Smooth muscle cell (in vitro differentiated cells): ENCODE measurements around the gene FBXL2. TPM values are rescaled to one million over a fixed set of nuclear protein-coding genes. Genes with fewer than 3 reads are reported as not detected.

ENCODE experiments used
- DNase-seq: peaks from one replicate; lab custom pipeline; 2025; ENCODE audit not compliant: unreplicated experiment; lab: John Stamatoyannopoulos, UW
- H2AFZ ChIP-seq: fragments of 200-600 bp; sonication (generic); 2 replicates; pipeline ENCODE4 v1.6.0; 2016; ENCODE audit warnings: antibody characterized with exemption, low read depth, mild to moderate bottlenecking
- H3F3A ChIP-seq: fragments of 200-600 bp; sonication (generic); 2 replicates; pipeline ENCODE4 v1.6.0; 2017; ENCODE audit warnings: antibody characterized with exemption, low read depth
- H3K27ac ChIP-seq: fragments of 200-600 bp; sonication (generic); 2 replicates; pipeline ENCODE4 v1.5.1; 2016; ENCODE audit warnings: low read depth, mild to moderate bottlenecking
- H3K27me3 ChIP-seq: fragments of 200-600 bp; sonication (generic); 2 replicates; pipeline ENCODE4 v1.6.1; 2016; ENCODE audit warnings: low read depth, mild to moderate bottlenecking
- H3K36me3 ChIP-seq: fragments of 200-600 bp; sonication (generic); 2 replicates; pipeline ENCODE4 v1.5.1; 2016; ENCODE audit warnings: low read depth
- H3K4me1 ChIP-seq: fragments of 200-600 bp; sonication (generic); 2 replicates; pipeline ENCODE4 v1.5.1; 2016; ENCODE audit warnings: low read depth
- H3K4me2 ChIP-seq: fragments of 200-600 bp; sonication (generic); 2 replicates; pipeline ENCODE4 v1.6.0; 2016; ENCODE audit warnings: mild to moderate bottlenecking
- H3K4me3 ChIP-seq: fragments of 200-600 bp; sonication (generic); 2 replicates; pipeline ENCODE4 v1.5.1; 2016; ENCODE audit warnings: mild to moderate bottlenecking
- H3K79me2 ChIP-seq: fragments of 200-600 bp; sonication (generic); 2 replicates; pipeline ENCODE4 v1.6.0; 2016; ENCODE audit warnings: low read depth, mild to moderate bottlenecking
- H3K9ac ChIP-seq: fragments of 200-600 bp; sonication (generic); 2 replicates; pipeline ENCODE4 v1.6.0; 2016; ENCODE audit warnings: low read depth
- H3K9me3 ChIP-seq: fragments of 200-600 bp; sonication (generic); replicated peaks from 2 replicates; pipeline ENCODE4 v1.5.1; 2016; ENCODE audit warnings: low read depth
- H4K20me1 ChIP-seq: fragments of 200-600 bp; sonication (generic); 2 replicates; pipeline ENCODE4 v1.6.0; 2016; ENCODE audit warnings: low read depth
- WGBS: methylation state at CpG from one replicate; pipeline ENCODE4 v1.1.7; 2016; ENCODE audit warnings: low lambda C conversion rate; 5-methylcytosine and 5-hydroxymethylcytosine counted together
- polyA plus RNA-seq: library from polyadenylated mRNA; unstranded; fragments of >200 nt; fragmentation: Nextera tagmentation; extraction: Ambion mirVana; gene quantifications from 2 replicates; pipeline ENCODE4 v1.2.1, GENCODE V29; 2016
- total RNA-seq: library from RNA; depleted of rRNA; stranded (reverse); fragments of >200 nt; gene quantifications from 2 replicates; pipeline ENCODE4 v1.2.3, GENCODE V29; 2014
- TF ChIP-seq, protein P1 (sequence below): fragments of 200-600 bp; sonication (generic); IDR thresholded peaks from 2 replicates; pipeline ENCODE4 v1.5.1; 2017; ENCODE audit warnings: borderline replicate concordance, mild to moderate bottlenecking, antibody characterized with exemption; ENCODE audit not compliant: insufficient read depth, poor library complexity, severe bottlenecking

Gene FBXL2
- total and polyA plus RNA-seq, 2 experiments from 2014 or later, result 8.9 to 10.7 TPM

DNA sequence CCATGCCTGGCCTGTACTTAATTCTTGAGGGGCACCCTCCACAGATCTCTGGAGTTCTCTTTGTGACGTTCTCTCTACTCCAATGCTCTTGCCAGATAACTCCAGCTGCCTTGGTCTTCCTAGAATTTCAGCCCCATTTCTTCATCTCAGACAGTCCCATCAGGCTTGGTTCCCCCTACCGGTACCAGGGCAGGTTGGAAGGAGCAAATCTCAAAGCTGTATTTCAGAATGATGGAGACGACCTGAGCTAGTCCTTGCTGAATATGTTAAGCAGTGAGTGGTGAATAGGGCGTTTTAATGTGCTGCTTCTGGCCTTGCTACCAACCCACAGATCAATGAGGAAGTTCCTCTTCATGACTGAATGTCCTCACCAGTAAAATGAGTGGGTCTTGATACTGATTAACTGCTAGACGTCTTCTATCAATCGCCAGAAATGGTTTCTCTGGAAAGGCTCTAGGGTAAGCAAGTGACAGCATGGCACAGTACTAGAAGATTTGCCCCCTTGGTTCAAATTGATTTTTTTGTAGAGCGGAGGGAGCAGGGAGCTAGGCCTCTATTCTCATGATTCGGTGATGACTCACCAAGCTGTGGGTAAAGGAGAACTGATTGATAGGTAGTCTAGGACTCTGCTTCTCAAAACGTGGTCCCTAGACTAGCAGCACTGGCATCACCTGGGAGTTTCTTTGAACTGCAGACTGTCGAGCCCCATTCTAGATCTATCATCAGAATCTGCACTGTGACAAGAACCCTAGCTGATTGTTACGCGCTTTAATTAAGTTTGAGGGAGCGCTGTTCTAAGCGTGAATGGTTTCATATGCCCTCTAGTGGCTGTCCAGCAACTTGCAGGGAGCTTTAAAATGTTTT, 95.2 kb downstream of the FBXL2 start:
- Histone ChIP-seq H3K9me3 (no peaks in the 10 kb centered on the region), H3K27ac (no peak overlapping the region), H2AFZ (no peak overlapping the region), H3K4me2 (peak overlapping the region; percentile 52), H4K20me1 (no peaks in the 10 kb centered on the region), H3K4me3 (no peak overlapping the region), H3K79me2 (no peaks in the 10 kb centered on the region), H3K27me3 (no peaks in the 10 kb centered on the region), H3K9ac (no peak overlapping the region), H3F3A (no peaks in the 10 kb centered on the region), H3K36me3 (no peaks in the 10 kb centered on the region), H3K4me1 (no peaks in the 10 kb centered on the region)
- DNase-seq, result peak; percentile 2
- TF ChIP-seq, protein P1, sequence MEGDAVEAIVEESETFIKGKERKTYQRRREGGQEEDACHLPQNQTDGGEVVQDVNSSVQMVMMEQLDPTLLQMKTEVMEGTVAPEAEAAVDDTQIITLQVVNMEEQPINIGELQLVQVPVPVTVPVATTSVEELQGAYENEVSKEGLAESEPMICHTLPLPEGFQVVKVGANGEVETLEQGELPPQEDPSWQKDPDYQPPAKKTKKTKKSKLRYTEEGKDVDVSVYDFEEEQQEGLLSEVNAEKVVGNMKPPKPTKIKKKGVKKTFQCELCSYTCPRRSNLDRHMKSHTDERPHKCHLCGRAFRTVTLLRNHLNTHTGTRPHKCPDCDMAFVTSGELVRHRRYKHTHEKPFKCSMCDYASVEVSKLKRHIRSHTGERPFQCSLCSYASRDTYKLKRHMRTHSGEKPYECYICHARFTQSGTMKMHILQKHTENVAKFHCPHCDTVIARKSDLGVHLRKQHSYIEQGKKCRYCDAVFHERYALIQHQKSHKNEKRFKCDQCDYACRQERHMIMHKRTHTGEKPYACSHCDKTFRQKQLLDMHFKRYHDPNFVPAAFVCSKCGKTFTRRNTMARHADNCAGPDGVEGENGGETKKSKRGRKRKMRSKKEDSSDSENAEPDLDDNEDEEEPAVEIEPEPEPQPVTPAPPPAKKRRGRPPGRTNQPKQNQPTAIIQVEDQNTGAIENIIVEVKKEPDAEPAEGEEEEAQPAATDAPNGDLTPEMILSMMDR, result peak; percentile 99
- WGBS, result 55% methylated on average over 14 of the region's 14 CpGs

GRCh38 chr3:33373082-33373437, 95.8 kb downstream of the FBXL2 start:
- no peak overlapping the region for H2AFZ ChIP-seq
- no peaks in the 10 kb centered on the region for H3K79me2 ChIP-seq
- no peaks in the 10 kb centered on the region for H3K4me1 ChIP-seq
- no peak overlapping the region for H3K4me2 ChIP-seq
- H3K36me3 ChIP-seq, result no peaks in the 10 kb centered on the region
- H3K27ac ChIP-seq, result no peak overlapping the region
- TF ChIP-seq, protein P1, result no peak
- peaks cover 2% of the 10 kb centered on the region for H4K20me1 ChIP-seq
- H3K27me3 ChIP-seq, result no peaks in the 10 kb centered on the region
- WGBS, result 58% methylated on average over 6 of the region's 6 CpGs
- H3F3A ChIP-seq, result peaks cover 4% of the 10 kb centered on the region
- H3K9ac ChIP-seq, result no peak overlapping the region
- no peak for DNase-seq
- H3K9me3 ChIP-seq, result no peaks in the 10 kb centered on the region
- H3K4me3 ChIP-seq, result no peak overlapping the region

DNA sequence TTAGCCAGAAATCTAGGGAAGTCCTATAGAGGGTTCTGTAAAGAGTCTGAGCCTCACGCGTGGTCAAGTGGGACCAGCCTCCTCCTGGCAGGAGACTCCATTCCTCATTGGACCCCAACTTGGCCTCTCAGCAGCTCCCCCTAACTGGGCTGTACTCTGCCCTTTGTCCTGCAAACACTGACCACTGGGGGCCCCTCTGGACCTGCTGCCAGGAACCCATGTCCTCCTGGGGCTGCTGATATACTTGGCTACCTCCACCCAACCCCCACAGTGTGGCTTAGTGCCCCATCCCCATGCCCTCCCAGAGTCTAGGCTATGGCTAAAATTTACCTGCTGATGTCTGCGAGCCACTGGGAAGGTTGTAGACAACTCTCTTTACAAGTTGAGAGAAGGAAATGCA, 100.2 kb downstream of the FBXL2 start:
- Histone ChIP-seq H3K4me1 (no peaks in the 10 kb centered on the region), H3F3A (peaks cover 6% of the 10 kb centered on the region), H3K4me3 (no peak overlapping the region), H4K20me1 (peaks cover 5% of the 10 kb centered on the region), H3K9me3 (no peaks in the 10 kb centered on the region), H2AFZ (no peak overlapping the region), H3K79me2 (no peaks in the 10 kb centered on the region), H3K27me3 (no peaks in the 10 kb centered on the region), H3K9ac (no peak overlapping the region), H3K4me2 (no peak overlapping the region), H3K27ac (no peak overlapping the region), H3K36me3 (no peaks in the 10 kb centered on the region)
- DNase-seq, result no peak
- TF ChIP-seq, protein P1, result no peak
- WGBS, result 91% methylated on average over 3 of the region's 3 CpGs

DNA sequence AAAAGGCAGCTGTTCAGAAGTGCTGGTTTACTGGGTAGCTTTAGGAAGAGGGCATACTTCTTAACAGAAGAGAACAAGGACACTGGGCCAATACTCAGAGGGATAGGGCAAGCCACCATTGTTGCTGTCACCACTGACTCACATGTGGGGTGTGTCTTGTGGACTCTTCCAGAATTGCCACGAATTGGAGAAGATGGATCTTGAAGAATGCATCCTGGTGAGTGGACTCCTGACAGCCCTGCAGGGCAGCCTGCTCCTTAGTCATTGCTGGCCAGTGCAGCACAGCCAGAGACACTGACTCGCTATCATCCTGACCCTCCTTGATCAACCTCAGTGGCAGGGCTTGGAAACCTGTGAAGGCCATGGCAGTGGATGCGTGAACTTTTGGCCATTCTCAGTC, 100.7 kb downstream of the FBXL2 start:
- Histone ChIP-seq H3F3A (peaks cover 9% of the 10 kb centered on the region), H3K4me2 (no peak overlapping the region), H3K79me2 (no peaks in the 10 kb centered on the region), H3K4me3 (no peak overlapping the region), H3K4me1 (no peaks in the 10 kb centered on the region), H4K20me1 (peaks cover 5% of the 10 kb centered on the region), H3K27ac (no peak overlapping the region), H3K36me3 (no peaks in the 10 kb centered on the region), H3K27me3 (no peaks in the 10 kb centered on the region), H2AFZ (no peak overlapping the region), H3K9me3 (no peaks in the 10 kb centered on the region), H3K9ac (no peak overlapping the region)
- TF ChIP-seq, protein P1, result no peak
- DNase-seq, result no peak
- 92% methylated on average over 3 of the region's 3 CpGs for WGBS
